GOT3 (cell line): ENCODE data around the gene ATG7.
"Not testable (repeated sequence)": the region's sequence is repeated elsewhere in the genome, so short reads cannot be mapped to it uniquely, and the experiment has no call there.

ENCODE experiments used
- DNase-seq: peaks from one replicate; lab custom pipeline; 2025; ENCODE audit warnings: mixed read lengths; lab: John Stamatoyannopoulos, UW

The ATG7 gene

GRCh38 chr3:11254876-11255275 lies 17.3 kb upstream of the ATG7 start:
- no peak for DNase-seq

DNA sequence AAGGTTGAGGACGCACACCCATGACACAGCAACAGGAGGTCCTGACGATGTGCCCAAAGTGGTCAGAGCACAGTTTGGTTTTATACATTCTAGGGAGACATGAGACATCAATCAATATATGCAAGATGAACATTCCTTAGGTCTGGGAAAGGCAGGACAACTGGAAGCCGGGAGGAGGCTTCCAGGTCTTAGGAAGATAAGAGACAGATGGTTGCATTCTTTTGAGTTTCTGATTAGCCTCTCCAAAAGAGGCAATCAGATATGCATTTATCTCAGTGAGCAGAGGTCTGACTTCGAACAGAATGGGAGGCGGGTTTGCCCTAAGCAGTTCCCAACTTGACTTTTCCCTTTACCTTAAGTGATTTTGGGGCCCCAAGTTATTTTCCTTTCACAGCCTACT lies 16.7 kb upstream of the ATG7 start:
- not testable (repeated sequence) for DNase-seq

- DNase-seq: no peak
Observed at GRCh38 chr3:11258958-11259357, 13.2 kb upstream of the ATG7 start.

GRCh38 chr3:11260460-11260859 lies 11.7 kb upstream of the ATG7 start:
- DNase-seq: no peak

DNA sequence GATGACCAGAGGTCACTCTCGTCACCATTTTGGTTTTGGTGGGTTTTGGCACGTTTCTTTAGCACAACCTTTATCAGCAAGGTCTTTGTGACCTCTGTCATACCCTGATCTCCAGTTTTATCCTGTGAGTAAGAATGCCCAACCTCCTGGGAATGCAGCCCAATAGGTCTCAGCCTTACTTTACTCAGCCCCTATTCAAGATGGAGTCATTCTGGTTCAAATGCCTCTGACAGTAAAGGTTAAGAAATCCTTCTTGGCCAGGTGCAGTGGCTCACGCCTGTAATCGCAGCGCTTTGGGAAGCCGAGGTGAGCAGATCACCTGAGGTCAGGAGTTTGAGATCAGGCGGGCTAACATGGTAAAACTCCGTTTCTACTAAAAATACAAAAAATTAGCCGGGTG lies 3.2 kb upstream of the ATG7 start:
- no peak for DNase-seq

GRCh38 chr3:11272906-11273574 lies 843 bp downstream of the ATG7 start:
- no peak for DNase-seq

DNA sequence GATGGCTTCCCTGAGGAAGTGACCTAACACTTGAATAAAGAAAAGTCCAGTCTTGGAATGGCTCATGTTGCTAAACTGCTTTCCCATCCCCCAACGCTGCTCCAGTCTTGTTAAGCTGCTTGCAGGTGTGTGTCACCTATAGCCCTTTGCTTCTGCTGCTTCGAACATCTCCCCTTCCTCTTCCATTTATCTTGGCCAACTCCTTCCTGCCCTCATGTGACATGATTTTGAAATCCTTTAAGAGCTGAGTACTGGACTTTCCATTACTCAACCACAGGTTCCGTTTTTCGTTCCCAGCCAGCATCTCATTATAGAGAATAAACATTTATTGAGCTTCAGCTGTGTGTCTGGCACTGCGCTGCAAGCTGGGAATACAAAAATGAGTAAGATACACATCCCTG lies 1.7 kb downstream of the ATG7 start:
- DNase-seq: no peak

- no peak for DNase-seq
Observed at GRCh38 chr3:11274566-11275142, 2.5 kb downstream of the ATG7 start.

DNA sequence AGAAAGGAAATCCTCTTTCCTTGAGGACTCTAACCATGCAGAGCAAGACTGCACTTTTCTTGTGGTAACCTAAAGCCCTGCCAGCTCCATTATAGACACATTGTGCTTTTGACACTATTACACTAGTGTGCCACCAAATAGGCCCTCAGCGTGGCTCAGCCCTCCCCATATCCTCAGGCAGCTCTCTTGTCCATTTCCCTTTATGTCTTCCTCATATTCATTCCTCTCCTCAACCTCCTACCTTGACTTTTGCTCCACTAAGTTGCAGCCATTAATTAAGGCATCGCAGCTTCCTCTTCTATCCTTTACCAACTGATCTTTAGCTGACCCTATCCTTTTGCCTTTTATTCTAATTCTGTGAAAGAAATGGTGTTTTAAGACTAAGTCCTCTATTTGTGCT lies 3.7 kb downstream of the ATG7 start:
- no peak for DNase-seq

- DNase-seq: no peak
Observed at GRCh38 chr3:11276901-11277300, 4.7 kb downstream of the ATG7 start.

GRCh38 chr3:11282250-11283138 lies 10.3 kb downstream of the ATG7 start:
- DNase-seq: no peak

DNA sequence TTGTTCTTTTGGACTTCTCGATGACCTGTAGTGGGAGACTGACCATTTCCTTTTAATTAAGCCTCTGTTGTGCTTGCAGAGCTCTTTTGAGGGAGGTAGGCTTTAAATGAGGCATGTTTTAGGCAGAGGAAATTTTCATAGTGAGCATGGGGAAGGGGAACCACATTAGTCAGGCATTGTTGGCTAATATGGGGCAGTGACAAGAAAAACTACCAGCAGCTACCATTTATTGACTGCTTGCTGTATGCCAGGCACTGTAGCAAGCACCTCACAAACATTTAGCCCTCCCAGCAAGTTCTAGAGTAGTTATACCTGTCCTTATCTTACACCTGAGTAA lies 10.9 kb downstream of the ATG7 start:
- no peak for DNase-seq

DNA sequence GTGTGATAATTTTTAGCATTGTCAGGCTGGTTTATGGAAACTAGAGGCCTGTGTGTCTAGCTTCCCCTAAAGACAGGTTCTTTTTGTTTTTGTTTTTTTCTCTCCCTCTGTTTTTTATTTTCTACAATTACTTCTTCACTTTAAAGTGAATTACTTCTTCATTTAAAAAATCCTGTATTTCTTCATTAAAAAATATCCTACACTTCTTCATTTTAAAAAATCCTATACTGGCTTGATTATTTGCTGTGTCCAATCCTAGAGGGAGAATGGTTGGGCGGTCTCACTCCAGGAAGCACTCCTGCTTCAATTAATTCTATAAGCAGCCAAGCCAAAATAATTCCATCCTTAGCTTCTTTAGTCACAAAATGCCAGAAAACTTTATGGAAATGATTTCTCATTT lies 11.8 kb downstream of the ATG7 start:
- DNase-seq: no peak

DNA sequence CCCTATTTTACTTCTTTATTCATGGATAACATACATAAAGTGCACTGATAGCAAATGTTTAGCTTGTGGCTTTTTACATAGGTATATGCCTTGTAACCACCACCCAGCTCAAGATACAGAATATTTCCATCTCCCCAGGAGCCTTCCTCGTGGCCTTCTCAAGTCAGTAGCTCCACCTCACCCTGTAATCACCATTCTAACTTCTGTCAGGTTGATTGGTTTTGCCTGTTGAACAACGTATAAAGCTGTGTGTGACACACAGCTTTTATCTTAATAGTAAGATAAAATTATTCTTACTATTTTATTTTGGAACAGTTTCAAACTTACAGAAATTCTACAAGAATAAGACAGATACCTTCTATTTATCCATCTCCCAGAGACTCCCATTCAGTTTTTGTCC lies 13.3 kb downstream of the ATG7 start:
- no peak for DNase-seq

GRCh38 chr3:11287404-11287803 lies 15.2 kb downstream of the ATG7 start:
- no peak for DNase-seq

- DNase-seq: no peak
Observed at GRCh38 chr3:11288021-11288491, 15.9 kb downstream of the ATG7 start.

GRCh38 chr3:11288786-11289637 lies 16.8 kb downstream of the ATG7 start:
- DNase-seq: no peak

DNA sequence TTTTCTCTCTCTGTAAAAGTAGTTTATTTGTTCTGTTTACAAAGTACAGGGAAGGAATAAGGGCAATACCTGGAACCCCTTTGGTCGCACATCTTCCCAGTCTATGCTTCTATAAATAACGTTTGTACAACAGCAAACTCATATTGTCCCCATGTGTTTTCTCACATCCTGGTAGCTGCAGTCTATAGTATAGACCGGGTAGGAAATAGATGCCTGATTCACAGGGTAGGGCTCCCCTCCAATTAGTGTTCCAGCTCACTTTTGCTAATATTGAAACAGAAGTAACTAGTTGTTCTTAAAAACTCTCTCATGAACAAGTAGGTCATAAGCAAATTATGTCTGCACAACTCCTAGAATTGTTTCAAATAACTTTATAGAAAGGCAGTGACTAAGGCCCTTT lies 17.7 kb downstream of the ATG7 start:
- no peak for DNase-seq

GRCh38 chr3:11290743-11291680 lies 18.8 kb downstream of the ATG7 start:
- DNase-seq: no peak

DNA sequence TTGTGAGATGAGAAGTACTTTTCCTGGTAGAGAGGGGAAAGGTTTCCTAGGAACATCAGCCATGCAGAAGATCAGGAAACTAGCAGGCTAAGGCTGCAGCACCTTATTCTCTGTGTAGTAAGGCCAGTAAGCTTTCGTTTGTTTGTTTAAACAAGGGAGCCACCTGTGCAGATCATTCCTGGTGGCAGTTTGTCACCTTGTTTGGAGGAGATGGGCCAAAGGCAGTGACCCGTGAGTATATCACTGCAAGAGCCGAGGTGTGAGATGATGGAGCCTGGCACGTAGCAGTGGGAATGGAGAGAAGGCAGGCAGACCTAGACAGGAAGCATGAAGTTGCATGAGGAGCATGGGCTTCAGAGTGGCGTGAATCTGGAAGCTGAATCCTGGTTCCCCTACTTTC lies 19.6 kb downstream of the ATG7 start:
- DNase-seq: no peak

DNA sequence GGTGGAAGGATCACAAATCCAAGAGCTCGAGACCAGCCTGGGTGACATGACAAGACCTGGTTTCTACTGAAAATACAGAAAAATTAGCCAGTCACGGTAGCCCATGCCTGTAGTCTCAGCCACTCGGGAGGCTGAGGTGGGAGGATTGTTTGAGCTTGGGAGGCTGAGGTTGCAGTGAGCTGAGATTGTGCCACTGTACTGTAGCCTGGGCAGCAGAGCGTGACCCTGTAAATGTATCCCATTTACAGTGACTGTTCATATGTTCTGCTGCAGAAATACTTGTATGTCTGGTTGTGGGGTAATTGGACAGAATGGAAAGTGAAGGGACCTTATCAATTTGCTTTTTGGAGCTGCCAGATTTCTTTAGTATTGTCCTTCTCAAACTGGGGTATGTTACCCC lies 24.9 kb downstream of the ATG7 start:
- DNase-seq: no peak
